ENCODE measurements around the gene LACTB.

The LACTB gene

GRCh38 chr15:63086947-63087346, 34.7 kb upstream of the LACTB start:
- H3K4me1 ChIP-seq (ENCODE audit: control insufficient read depth in 2 of 2, insufficient read depth in 1 of 2, low read depth in 1 of 2, low read length in 2 of 2) = peaks cover 12 to 20% of the 10 kb centered on the region in 2 donors
- H4K8ac ChIP-seq (ENCODE audit: low read depth, low read length) = no peak overlapping the region
- peak overlapping the region in 1 of 2 donors; percentile 69 for H3K4me3 ChIP-seq (ENCODE audit: low read length in 2 of 2)
- no peak overlapping the region for H4K91ac ChIP-seq (ENCODE audit: low read depth, low read length, poor library complexity)
- H2BK12ac ChIP-seq (ENCODE audit: low read length) = no peak overlapping the region
- H3K9me3 ChIP-seq (replicated peaks in 1 of 2; ENCODE audit: control insufficient read depth in 2 of 2, insufficient read depth in 1 of 2, low read depth in 1 of 2, low read length in 2 of 2) = no peaks in the 10 kb centered on the region
- H3K14ac ChIP-seq (ENCODE audit: low read length) = no peak overlapping the region
- peak overlapping the region; percentile 25 for H2AFZ ChIP-seq (ENCODE audit: low read length)
- H2AK5ac ChIP-seq (ENCODE audit: low read depth, low read length) = no peak overlapping the region
- no peak overlapping the region for H3K4me2 ChIP-seq (ENCODE audit: insufficient read depth, low read length, poor library complexity, severe bottlenecking)
- no peak overlapping the region for H3K27ac ChIP-seq (replicated peaks; ENCODE audit: low read length)
- no peak overlapping the region for H2BK15ac ChIP-seq (ENCODE audit: low read length)
- no peak overlapping the region for H3K4ac ChIP-seq (ENCODE audit: low read length)
- H2BK5ac ChIP-seq (ENCODE audit: low read length) = no peak overlapping the region
- no peak overlapping the region for H3K23ac ChIP-seq (ENCODE audit: low read depth, low read length, poor library complexity)
- WGBS, 2 donors (ENCODE audit: extremely low coverage in 2 of 2, insufficient read length in 2 of 2, insufficient replicate concordance in 1 of 2) = no CpG with 5 or more reads among the region's 5 CpGs
- H3K18ac ChIP-seq (ENCODE audit: low read length) = no peak overlapping the region
- H3K36me3 ChIP-seq (replicated peaks in 1 of 2; ENCODE audit: control insufficient read depth in 2 of 2, insufficient read depth in 2 of 2, low read length in 2 of 2) = no peaks in the 10 kb centered on the region
- no peak for DNase-seq (ENCODE audit: low spot score)
- no peaks in the 10 kb centered on the region for H3K27me3 ChIP-seq (ENCODE audit: control insufficient read depth in 3 of 3, insufficient read depth in 3 of 3, low read depth in 1 of 3, low read length in 3 of 3)
- H3K79me1 ChIP-seq (ENCODE audit: low read depth, low read length) = no peaks in the 10 kb centered on the region
- H2BK120ac ChIP-seq (ENCODE audit: low read depth, low read length) = no peak overlapping the region
- H3K9ac ChIP-seq (ENCODE audit: low read depth, low read length, poor library complexity) = no peak overlapping the region

DNA sequence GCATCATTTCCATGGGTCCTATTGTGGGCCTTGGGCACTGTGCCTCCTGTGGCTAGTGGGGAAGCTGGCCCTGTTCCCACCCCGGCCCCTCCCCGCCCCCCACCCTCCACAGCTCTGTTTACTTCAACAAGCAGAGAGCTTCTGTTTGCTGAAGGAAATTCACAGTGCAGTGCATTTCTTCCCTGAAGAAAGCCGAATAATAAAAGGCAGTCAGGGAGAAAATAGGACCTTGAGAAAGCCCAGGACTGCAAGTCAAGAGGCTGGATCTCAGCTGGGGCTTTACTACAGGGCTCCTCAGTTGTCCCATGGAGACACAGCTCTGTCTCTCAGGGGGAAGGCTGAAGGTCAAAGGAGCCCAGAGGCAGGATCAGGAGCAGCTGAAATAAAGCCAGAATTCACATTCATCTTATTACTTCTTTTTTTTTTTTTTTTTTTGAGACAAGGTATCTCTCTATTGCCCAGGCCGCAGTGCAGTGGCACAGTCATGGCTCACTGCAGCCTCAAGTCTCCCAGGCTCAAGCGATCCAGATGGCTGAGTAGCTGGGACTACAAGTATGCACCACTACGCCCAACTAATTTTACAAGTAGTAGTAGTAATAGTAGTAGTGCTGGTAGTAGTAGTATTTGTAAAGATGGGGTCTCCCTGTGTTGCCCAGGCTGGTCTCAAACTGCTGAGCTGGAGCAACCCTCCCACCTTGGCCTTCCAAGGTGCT, 33.0 kb upstream of the LACTB start:
- no peak for DNase-seq (ENCODE audit: low spot score)
- no peak overlapping the region for H3K27ac ChIP-seq (replicated peaks; ENCODE audit: low read length)

DNA sequence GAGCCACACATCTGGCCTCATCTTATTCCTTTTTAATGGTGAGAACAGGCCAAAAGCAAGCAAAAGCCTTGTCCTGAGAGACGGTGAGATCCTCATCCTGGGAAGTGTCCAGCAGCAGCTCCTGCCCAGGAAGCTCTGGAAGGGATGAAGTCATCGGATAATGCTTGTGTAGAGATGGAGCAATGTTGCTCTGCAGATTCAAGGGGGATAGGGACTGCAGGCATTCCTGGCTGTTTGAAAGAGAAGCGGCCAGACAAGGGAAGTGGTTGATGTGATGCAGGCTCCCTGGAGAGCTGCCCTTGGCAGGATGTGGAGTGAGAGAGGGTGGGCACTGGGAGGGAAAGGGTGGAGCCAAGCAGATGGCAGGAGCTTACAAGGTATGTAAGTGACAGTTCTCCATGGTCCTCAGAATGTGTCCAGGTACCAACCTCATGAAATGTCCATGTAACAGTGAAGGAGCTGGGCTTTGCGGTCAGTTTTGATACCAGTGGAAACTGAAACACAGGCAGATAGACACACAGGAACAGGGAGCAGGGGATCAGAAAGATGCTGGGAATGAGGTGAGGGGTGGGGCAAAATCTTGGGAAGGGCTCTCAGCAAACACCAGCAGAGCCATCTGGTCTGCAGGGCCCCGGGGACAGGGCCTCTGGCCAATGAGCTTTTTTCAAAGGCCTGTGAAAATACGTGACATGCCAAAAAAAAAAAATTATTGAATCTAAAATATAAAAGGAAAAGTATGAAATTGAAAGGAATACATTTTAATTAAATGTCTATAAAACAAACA, 32.2 kb upstream of the LACTB start:
- Histone ChIP-seq H3K79me1 (ENCODE audit: low read depth, low read length) (no peaks in the 10 kb centered on the region), H2AFZ (ENCODE audit: low read length) (peak overlapping the region; percentile 36), H3K36me3 (replicated peaks in 1 of 2; ENCODE audit: control insufficient read depth in 2 of 2, insufficient read depth in 2 of 2, low read length in 2 of 2) (no peaks in the 10 kb centered on the region), H4K8ac (ENCODE audit: low read depth, low read length) (no peak overlapping the region), H3K4me2 (ENCODE audit: insufficient read depth, low read length, poor library complexity, severe bottlenecking) (no peak overlapping the region), H2BK15ac (ENCODE audit: low read length) (no peak overlapping the region), H3K9me3 (replicated peaks in 1 of 2; ENCODE audit: control insufficient read depth in 2 of 2, insufficient read depth in 1 of 2, low read depth in 1 of 2, low read length in 2 of 2) (no peaks in the 10 kb centered on the region), H3K23ac (ENCODE audit: low read depth, low read length, poor library complexity) (no peak overlapping the region), H3K4ac (ENCODE audit: low read length) (no peak overlapping the region), H2BK5ac (ENCODE audit: low read length) (peak overlapping the region; percentile 10), H3K27ac (replicated peaks; ENCODE audit: low read length) (no peak overlapping the region), H3K4me1 (ENCODE audit: control insufficient read depth in 2 of 2, insufficient read depth in 1 of 2, low read depth in 1 of 2, low read length in 2 of 2) (peaks cover 12 to 22% of the 10 kb centered on the region in 2 donors), H2AK5ac (ENCODE audit: low read depth, low read length) (peak overlapping the region; percentile 44), H2BK120ac (ENCODE audit: low read depth, low read length) (no peak overlapping the region), H3K9ac (ENCODE audit: low read depth, low read length, poor library complexity) (no peak overlapping the region), H4K91ac (ENCODE audit: low read depth, low read length, poor library complexity) (no peak overlapping the region), H3K27me3 (ENCODE audit: control insufficient read depth in 3 of 3, insufficient read depth in 3 of 3, low read depth in 1 of 3, low read length in 3 of 3) (no peaks in the 10 kb centered on the region), H3K14ac (ENCODE audit: low read length) (no peak overlapping the region), H2BK12ac (ENCODE audit: low read length) (no peak overlapping the region), H3K18ac (ENCODE audit: low read length) (no peak overlapping the region), H3K4me3 (ENCODE audit: low read length in 2 of 2) (no peak overlapping the region)
- no CpG with 5 or more reads among the region's 6 CpGs for WGBS, 2 donors (ENCODE audit: extremely low coverage in 2 of 2, insufficient read length in 2 of 2, insufficient replicate concordance in 1 of 2)
- no peak for DNase-seq (ENCODE audit: low spot score)

More for the DNA sequence above, 33.0 kb upstream of the LACTB start:
- H3K9me3 ChIP-seq (replicated peaks in 1 of 2; ENCODE audit: control insufficient read depth in 2 of 2, insufficient read depth in 1 of 2, low read depth in 1 of 2, low read length in 2 of 2) = no peaks in the 10 kb centered on the region
- H3K4ac ChIP-seq (ENCODE audit: low read length) = no peak overlapping the region
- H3K36me3 ChIP-seq (replicated peaks in 1 of 2; ENCODE audit: control insufficient read depth in 2 of 2, insufficient read depth in 2 of 2, low read length in 2 of 2) = no peaks in the 10 kb centered on the region
- H2BK15ac ChIP-seq (ENCODE audit: low read length) = no peak overlapping the region
- H2BK120ac ChIP-seq (ENCODE audit: low read depth, low read length) = no peak overlapping the region
- H2BK5ac ChIP-seq (ENCODE audit: low read length) = peak overlapping the region; percentile 10
- no peak overlapping the region for H4K8ac ChIP-seq (ENCODE audit: low read depth, low read length)
- no peak overlapping the region for H3K4me3 ChIP-seq (ENCODE audit: low read length in 2 of 2)
- no peak overlapping the region for H3K18ac ChIP-seq (ENCODE audit: low read length)
- H3K79me1 ChIP-seq (ENCODE audit: low read depth, low read length) = no peaks in the 10 kb centered on the region
- H3K14ac ChIP-seq (ENCODE audit: low read length) = no peak overlapping the region
- H3K27me3 ChIP-seq (ENCODE audit: control insufficient read depth in 3 of 3, insufficient read depth in 3 of 3, low read depth in 1 of 3, low read length in 3 of 3) = no peaks in the 10 kb centered on the region
- no peak overlapping the region for H2AK5ac ChIP-seq (ENCODE audit: low read depth, low read length)
- H3K9ac ChIP-seq (ENCODE audit: low read depth, low read length, poor library complexity) = no peak overlapping the region
- peak overlapping the region; percentile 36 for H2AFZ ChIP-seq (ENCODE audit: low read length)
- no peak overlapping the region for H3K23ac ChIP-seq (ENCODE audit: low read depth, low read length, poor library complexity)
- no peak overlapping the region for H2BK12ac ChIP-seq (ENCODE audit: low read length)
- H4K91ac ChIP-seq (ENCODE audit: low read depth, low read length, poor library complexity) = no peak overlapping the region
- WGBS, 2 donors (ENCODE audit: extremely low coverage in 2 of 2, insufficient read length in 2 of 2, insufficient replicate concordance in 1 of 2) = no CpG with 5 or more reads among the region's 6 CpGs
- peaks cover 12 to 18% of the 10 kb centered on the region in 2 donors for H3K4me1 ChIP-seq (ENCODE audit: control insufficient read depth in 2 of 2, insufficient read depth in 1 of 2, low read depth in 1 of 2, low read length in 2 of 2)
- H3K4me2 ChIP-seq (ENCODE audit: insufficient read depth, low read length, poor library complexity, severe bottlenecking) = no peak overlapping the region

- Histone ChIP-seq H3K27me3 (ENCODE audit: control insufficient read depth in 3 of 3, insufficient read depth in 3 of 3, low read depth in 1 of 3, low read length in 3 of 3) (no peaks in the 10 kb centered on the region), H3K4me2 (ENCODE audit: insufficient read depth, low read length, poor library complexity, severe bottlenecking) (no peak overlapping the region), H3K9me3 (replicated peaks in 1 of 2; ENCODE audit: control insufficient read depth in 2 of 2, insufficient read depth in 1 of 2, low read depth in 1 of 2, low read length in 2 of 2) (no peaks in the 10 kb centered on the region), H3K4me3 (ENCODE audit: low read length in 2 of 2) (no peak overlapping the region), H3K79me1 (ENCODE audit: low read depth, low read length) (no peaks in the 10 kb centered on the region), H3K9ac (ENCODE audit: low read depth, low read length, poor library complexity) (no peak overlapping the region), H3K27ac (replicated peaks; ENCODE audit: low read length) (no peak overlapping the region), H3K36me3 (replicated peaks in 1 of 2; ENCODE audit: control insufficient read depth in 2 of 2, insufficient read depth in 2 of 2, low read length in 2 of 2) (no peaks in the 10 kb centered on the region), H2AK5ac (ENCODE audit: low read depth, low read length) (no peak overlapping the region), H3K4ac (ENCODE audit: low read length) (no peak overlapping the region), H2BK12ac (ENCODE audit: low read length) (no peak overlapping the region), H2BK5ac (ENCODE audit: low read length) (no peak overlapping the region), H3K14ac (ENCODE audit: low read length) (no peak overlapping the region), H2BK120ac (ENCODE audit: low read depth, low read length) (no peak overlapping the region), H3K4me1 (ENCODE audit: control insufficient read depth in 2 of 2, insufficient read depth in 1 of 2, low read depth in 1 of 2, low read length in 2 of 2) (peaks cover 12 to 23% of the 10 kb centered on the region in 2 donors), H3K18ac (ENCODE audit: low read length) (no peak overlapping the region), H4K91ac (ENCODE audit: low read depth, low read length, poor library complexity) (no peak overlapping the region), H2AFZ (ENCODE audit: low read length) (no peak overlapping the region), H2BK15ac (ENCODE audit: low read length) (no peak overlapping the region), H3K23ac (ENCODE audit: low read depth, low read length, poor library complexity) (no peak overlapping the region), H4K8ac (ENCODE audit: low read depth, low read length) (no peak overlapping the region)
- no peak for DNase-seq (ENCODE audit: low spot score)
- no CpG with 5 or more reads among the region's 9 CpGs for WGBS, 2 donors (ENCODE audit: extremely low coverage in 2 of 2, insufficient read length in 2 of 2, insufficient replicate concordance in 1 of 2)
These were observed 31.2 kb upstream of the LACTB start for GRCh38 chr15:63090472-63090871.

Data from neuronal stem cell (in vitro differentiated cells).